Measurements from ENCODE around the gene CABS1. TPM values are rescaled to one million over a fixed set of nuclear protein-coding genes. Genes with fewer than 3 reads are reported as not detected.

Gene CABS1
- total RNA-seq, 2 experiments from 2014 or later, result not detected

- no peak overlapping the region for H3K4me3 ChIP-seq (ENCODE audit: low read length)
- no peak overlapping the region for H3K27ac Mint-ChIP-seq
- no peaks in the 10 kb centered on the region for H3K27me3 Mint-ChIP-seq
- H3K27me3 ChIP-seq (ENCODE audit: control insufficient read depth in 1 of 2, insufficient read depth in 2 of 2, low read length in 2 of 2), result no peaks in the 10 kb centered on the region
- ChIA-PET CTCF (interaction anchor here (0.9 kb wide), 1 partner anchor 15 kb away, joined by 3 read pairs; no protein-coding TSS in a partner anchor), POLR2A (no interaction called here)
- peaks cover 7% of the 10 kb centered on the region for H3K9me3 Mint-ChIP-seq
- ATAC-seq (ENCODE audit: poor library complexity) (no peak), DNase-seq (no peak)
- H3K4me1 ChIP-seq (ENCODE audit: insufficient read depth, low read length), result no peaks in the 10 kb centered on the region
- TF ChIP-seq CTCF (IDR thresholded peaks at IDR 0.05), result no peak
- no peaks in the 10 kb centered on the region for H3K4me1 Mint-ChIP-seq (ENCODE audit: low read depth)
- H3K27ac ChIP-seq (ENCODE audit: low read depth in 1 of 2, low read length in 2 of 2), result no peak overlapping the region
- no peak overlapping the region for H3K4me3 Mint-ChIP-seq
- no peaks in the 10 kb centered on the region for H3K36me3 ChIP-seq (ENCODE audit: insufficient read depth, low read length)
- no peaks in the 10 kb centered on the region for H3K36me3 Mint-ChIP-seq (ENCODE audit: low read depth)
- H3K9me3 ChIP-seq (ENCODE audit: control insufficient read depth in 1 of 2, insufficient read depth in 1 of 2, low read length in 2 of 2), result no peaks in the 10 kb centered on the region
- intact Hi-C loops (cut with DNase I, micrococcal nuclease), result no loop called here
These were observed 8.7 kb upstream of the CABS1 start for GRCh38 chr4:70326052-70326451.

GRCh38 chr4:70336043-70336442, 1.3 kb downstream of the CABS1 start:
- no peaks in the 10 kb centered on the region for H3K27me3 Mint-ChIP-seq
- no peak overlapping the region for H3K4me3 Mint-ChIP-seq
- Histone ChIP-seq H3K36me3 (ENCODE audit: insufficient read depth, low read length) (no peaks in the 10 kb centered on the region), H3K27me3 (ENCODE audit: control insufficient read depth in 1 of 2, insufficient read depth in 2 of 2, low read length in 2 of 2) (no peaks in the 10 kb centered on the region), H3K9me3 (ENCODE audit: control insufficient read depth in 1 of 2, insufficient read depth in 1 of 2, low read length in 2 of 2) (no peaks in the 10 kb centered on the region), H3K4me1 (ENCODE audit: insufficient read depth, low read length) (no peaks in the 10 kb centered on the region), H3K27ac (ENCODE audit: low read depth in 1 of 2, low read length in 2 of 2) (no peak overlapping the region), H3K4me3 (ENCODE audit: low read length) (no peak overlapping the region)
- no peaks in the 10 kb centered on the region for H3K36me3 Mint-ChIP-seq (ENCODE audit: low read depth)
- ATAC-seq (ENCODE audit: poor library complexity) (no peak), DNase-seq (no peak)
- intact Hi-C loops (cut with DNase I, micrococcal nuclease), result no loop called here
- ChIA-PET CTCF (no interaction called here), POLR2A (no interaction called here)
- no peak overlapping the region for H3K27ac Mint-ChIP-seq
- TF ChIP-seq CTCF (IDR thresholded peaks at IDR 0.05), result no peak
- H3K9me3 Mint-ChIP-seq, result no peaks in the 10 kb centered on the region
- no peaks in the 10 kb centered on the region for H3K4me1 Mint-ChIP-seq (ENCODE audit: low read depth)

- H3K27ac ChIP-seq (ENCODE audit: low read depth in 1 of 2, low read length in 2 of 2), result no peak overlapping the region
- H3K27me3 ChIP-seq (ENCODE audit: control insufficient read depth in 1 of 2, insufficient read depth in 2 of 2, low read length in 2 of 2), result no peaks in the 10 kb centered on the region
- Mint-ChIP-seq H3K27me3 (no peaks in the 10 kb centered on the region), H3K36me3 (ENCODE audit: low read depth) (no peaks in the 10 kb centered on the region), H3K27ac (no peak overlapping the region), H3K4me1 (ENCODE audit: low read depth) (no peaks in the 10 kb centered on the region), H3K9me3 (no peaks in the 10 kb centered on the region), H3K4me3 (no peak overlapping the region)
- no peaks in the 10 kb centered on the region for H3K9me3 ChIP-seq (ENCODE audit: control insufficient read depth in 1 of 2, insufficient read depth in 1 of 2, low read length in 2 of 2)
- DNase-seq, result no peak
- ATAC-seq (ENCODE audit: poor library complexity), result no peak
- H3K36me3 ChIP-seq (ENCODE audit: insufficient read depth, low read length), result no peaks in the 10 kb centered on the region
- ChIA-PET CTCF (no interaction called here), POLR2A (no interaction called here)
- intact Hi-C loops (cut with DNase I, micrococcal nuclease), result no loop called here
- no peaks in the 10 kb centered on the region for H3K4me1 ChIP-seq (ENCODE audit: insufficient read depth, low read length)
- no peak for TF ChIP-seq CTCF (IDR thresholded peaks at IDR 0.05)
- H3K4me3 ChIP-seq (ENCODE audit: low read length), result no peak overlapping the region
These were observed 3.2 kb downstream of the CABS1 start for GRCh38 chr4:70337886-70338420.
